GM23248 (cell line): ENCODE results near the gene ANKRD52.

ENCODE experiments used
- EZH2 ChIP-seq: fragments of 200-600 bp; sonication (generic); IDR thresholded peaks from 2 replicates; pipeline ENCODE4 v1.6.1; 2018; ENCODE audit warnings: antibody characterized with exemption, mild to moderate bottlenecking; ENCODE audit not compliant: insufficient read depth, poor library complexity, severe bottlenecking
- EZH2phosphoT487 ChIP-seq: fragments of 200-600 bp; sonication (generic); IDR thresholded peaks from 2 replicates; pipeline ENCODE4 v1.6.1; 2018; ENCODE audit warnings: antibody characterized with exemption, moderate library complexity, mild to moderate bottlenecking, low read depth; ENCODE audit not compliant: insufficient read depth

DNA sequence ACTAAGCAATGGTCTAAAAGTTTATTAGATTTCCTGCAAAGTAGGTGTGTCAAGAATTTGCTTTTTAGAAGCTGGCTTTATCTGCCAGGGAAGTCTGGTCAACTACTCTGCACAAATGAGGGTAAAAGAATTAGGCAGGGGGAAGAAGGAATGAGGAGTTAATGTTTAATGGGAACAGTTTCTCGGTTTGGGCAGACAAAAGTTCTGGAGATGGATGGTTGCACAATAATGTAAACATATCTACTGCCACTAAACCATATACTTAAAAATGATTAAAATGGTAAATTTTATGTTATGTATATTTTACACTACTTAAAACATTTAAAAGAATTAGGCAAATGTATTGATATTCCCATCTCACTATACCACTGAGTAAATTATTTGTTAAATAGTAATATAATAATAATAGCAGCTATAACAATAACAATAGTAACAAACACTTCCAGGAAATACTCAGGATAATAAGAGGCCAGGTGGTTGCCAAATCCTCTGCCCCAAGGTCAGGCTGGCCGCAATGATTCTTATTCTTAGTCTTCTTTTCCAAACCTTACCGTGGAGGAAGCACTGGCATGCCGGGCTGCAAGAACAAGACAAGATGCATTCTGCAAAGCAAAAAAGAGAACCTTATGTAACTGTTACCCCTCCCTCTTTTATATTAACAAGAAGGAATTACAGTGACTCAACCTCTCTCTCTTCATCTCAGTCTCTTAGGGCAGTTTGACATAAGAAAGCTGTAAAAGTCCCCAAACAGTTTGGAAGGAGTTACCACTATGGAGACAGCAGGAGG, 28.1 kb upstream of the ANKRD52 start:
- TF ChIP-seq EZH2 (no peak), EZH2phosphoT487 (no peak)
